Measurements from ENCODE around the gene WDR45B.

Gene WDR45B

DNA sequence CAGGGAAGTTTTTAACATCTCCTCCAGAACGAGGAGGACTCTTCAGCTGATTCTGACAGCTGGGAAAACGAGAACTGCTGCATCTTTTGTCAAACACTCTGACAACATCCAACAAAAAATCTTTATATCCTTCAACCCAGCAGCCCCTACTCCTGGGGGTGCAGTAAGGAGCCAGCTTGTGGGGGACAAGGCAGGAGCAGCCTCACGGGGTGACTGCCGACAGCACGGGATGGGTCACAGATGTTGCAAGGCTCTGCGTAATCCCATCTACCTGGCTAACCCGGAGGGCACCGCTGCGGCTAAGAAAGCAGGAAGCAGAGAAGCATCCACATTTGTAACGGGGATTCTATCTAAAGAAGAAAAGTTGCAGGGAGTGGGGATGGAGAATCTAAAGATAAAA is 28.6 kb downstream of the WDR45B start:
- DNase-seq = no peak

DNA sequence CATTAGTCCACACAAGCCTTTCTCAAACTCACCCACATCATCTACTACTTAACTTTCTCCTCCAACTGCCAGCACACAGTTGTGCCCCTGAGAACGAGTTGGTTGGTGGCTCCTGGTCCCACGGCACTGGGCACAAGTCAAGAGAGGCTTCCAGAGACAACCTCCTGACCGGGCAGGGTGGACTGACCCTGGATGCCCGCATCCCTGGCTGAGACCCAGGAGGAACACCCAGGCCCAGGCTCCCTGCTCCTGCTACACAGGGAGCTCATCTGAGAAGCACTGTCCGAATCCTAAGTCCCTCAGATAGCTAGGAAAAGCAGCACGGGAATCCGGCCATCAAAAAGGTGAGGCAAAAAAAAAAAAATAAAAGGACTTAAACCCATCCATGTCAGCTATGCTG is 29.0 kb downstream of the WDR45B start:
- DNase-seq = no peak

DNA sequence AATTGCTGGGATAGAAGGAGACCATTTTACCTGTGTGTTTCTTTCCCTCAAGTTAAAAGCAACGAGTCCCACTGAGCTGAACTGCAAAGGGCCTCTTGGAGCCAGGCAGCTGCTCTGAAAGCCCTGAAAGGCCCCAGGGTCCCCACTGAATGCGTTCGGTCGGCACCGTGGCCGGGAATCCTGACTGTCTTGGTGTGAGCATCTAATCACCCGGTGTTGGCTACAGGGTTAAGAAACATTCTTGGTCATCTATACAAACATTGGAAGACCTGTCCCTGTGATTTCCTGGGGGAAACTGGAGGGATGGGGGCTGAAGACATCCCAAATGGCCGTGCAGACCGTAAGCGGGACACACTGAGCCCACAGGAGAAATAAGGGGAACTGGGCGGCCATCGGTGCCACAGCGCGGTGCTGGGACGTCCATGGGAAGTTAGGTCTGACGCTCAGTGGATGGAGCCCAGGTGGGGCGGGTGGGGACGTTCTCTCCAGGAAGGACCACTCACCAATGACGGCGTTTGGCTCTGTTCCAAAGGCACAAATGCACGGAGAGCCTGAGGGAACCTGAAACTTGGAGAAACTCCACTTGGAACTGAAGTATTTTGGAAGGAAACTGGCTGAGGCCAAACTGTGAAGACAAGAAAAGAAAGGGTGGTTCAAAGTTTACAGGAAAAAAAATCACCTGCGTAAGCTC is 32.1 kb downstream of the WDR45B start:
- no peak for DNase-seq

DNA sequence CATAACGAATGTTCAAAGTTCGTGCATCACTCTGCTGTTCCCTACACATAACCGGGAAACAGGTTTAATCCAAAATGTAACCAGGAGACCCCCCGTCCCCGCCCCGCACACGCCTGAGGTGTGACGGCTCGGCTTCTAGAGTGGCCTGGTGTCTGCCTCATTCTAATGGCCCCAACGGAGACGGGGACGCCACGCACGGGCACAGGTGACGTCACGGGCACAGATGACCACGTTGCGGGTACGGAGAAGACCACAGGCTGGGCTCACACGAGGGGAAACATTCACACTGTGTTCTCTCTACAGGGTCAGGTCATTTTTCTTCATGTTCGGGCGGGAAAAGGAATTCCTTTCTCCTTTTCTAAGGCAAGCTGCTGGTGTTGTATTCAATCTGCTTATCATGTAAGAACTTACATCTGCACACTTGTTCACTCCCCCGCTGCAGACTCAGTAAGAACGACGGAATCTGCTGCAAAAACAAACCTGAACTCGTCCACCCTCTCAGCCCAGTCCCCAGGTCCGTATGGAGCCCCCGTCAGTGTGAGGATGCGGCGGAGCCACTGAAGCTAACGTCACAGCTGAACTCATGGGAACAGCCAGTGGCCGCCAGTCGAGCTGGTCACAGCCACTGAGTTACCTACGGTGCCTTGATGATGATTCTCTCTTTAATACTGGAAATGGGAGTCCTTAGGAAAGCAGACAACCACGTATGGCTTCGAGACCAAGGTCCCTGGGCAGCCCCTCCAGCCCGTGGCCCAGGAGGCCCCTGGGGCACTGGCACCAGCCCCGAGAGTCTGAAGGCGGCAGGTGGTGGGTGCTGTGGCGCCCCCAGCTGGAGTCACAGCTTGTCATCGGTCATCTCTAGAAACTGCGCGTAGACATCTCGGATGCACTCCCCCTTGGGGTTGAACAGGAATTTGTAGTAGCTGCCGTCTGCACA is 32.9 kb downstream of the WDR45B start:
- no peak for DNase-seq

DNA sequence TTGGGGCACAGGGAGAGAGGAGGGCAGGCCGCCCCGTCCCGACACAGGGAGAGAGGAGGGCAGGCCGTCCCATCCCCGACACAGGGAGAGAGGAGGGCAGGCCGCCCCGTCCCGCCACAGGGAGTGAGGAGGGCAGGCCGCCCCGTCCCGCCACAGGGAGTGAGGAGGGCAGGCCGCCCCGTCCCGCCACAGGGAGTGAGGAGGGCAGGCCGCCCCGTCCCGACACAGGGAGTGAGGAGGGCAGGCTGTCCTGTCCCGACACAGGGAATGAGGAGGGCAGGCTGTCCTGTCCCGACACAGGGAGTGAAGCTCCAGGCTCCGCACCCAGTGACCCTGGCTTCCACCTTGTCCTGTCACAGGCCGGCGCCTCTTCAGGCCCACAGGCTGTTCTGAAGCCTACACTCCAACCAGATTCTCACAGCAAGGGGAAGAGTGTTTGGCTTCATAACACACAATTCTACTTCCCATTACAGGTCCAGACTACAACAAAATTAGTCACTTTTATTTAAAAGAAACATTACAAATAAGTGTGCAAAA is 34.1 kb downstream of the WDR45B start:
- no peak for DNase-seq

DNA sequence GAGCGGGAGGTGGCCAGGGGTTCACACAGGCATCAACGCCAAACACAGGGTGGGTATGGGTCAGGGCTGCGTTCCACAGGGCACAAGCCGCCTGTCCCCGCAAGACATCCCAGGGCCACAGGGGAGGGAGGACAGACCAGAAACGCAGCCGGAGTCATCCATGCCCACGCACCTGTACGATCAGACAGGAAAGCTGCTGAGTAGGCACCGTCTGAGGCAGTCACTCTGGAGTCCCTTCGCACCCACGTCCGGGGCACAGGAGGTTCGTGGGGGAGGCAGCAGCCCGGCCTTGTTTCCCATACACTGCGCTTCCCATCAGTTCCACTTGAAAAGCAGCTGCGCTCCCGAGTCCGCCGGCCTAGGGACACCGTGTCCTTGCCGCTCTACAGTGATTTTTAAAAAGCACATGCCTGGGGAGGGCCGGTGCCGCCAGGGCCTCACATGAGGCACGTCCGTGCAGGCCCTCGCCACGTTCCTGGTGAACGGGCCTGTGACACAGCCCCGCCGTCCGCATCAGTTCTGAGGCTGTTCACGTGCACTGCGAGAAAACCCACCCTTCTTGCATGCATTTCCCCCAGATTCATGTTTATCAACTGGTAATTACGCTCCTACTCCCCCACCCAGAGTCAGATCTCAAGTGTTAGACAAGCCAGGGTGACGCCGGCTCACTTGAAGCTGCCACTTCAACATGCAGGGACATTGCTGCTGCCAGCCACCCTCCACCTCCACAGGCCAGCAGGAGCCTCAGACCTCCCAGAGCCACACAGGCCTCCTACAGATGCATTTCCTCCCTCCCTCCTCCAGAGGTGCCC is 34.8 kb downstream of the WDR45B start:
- no peak for DNase-seq

DNA sequence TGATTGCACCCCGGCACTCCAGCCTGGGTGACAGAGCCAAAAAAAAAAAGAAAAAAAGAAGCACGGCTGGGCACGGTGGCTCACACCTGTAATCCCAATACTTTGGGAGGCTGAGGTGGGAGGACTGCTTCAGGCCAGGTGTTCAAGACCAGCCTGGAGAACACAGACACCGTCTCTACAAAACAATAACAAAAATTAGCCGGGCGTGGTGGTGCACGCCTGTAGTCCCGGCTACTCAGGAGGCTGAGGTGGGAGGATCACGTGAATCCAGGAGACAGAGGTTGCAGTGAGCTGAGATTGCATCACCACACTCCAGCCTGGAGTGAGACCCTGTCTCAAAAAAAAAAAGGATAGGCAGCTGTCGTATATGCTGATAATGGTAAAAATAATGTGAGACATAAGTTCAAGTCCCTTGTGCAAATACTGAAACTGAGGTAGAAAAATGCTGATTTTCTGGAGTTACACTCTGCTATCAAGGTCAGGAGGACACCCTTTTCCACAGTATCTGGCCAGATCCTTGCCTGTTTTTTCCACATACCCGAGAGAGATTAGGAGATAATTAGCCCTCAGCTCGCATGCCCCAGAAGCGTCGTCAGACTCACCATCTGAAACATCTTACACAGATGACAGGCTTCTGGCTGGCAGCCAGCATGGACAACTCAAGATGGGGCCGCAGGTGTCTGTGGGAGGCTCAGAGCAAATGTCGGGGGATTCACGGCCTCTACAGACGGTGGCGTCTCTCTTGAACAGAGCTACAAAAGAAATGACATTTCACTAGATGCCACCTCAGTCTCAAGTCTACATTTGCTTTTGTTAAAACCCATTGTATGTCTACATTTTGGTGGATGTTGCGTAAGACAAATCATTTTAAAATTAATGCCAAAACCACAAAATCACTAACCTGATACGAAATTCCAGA is 36.8 kb downstream of the WDR45B start:
- DNase-seq = no peak

DNA sequence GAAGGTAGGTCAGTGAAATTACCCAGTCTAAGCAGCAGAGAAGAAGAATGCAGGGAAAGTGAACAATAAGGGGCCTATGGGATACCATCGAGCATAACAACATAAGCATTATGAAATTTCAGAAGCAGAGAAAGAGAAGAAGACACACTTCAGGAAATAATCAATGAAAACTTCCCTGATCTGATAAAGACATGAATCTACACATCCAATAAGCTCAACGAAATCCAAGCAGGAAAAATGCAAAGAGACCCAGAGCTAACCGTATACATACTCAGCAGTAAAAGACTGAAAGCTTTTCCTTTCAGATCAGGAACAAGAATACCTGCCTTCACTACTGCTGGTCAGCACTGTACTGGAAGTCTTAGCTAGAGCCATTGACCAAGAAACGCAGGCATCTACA is 38.6 kb downstream of the WDR45B start:
- DNase-seq = no peak

DNA sequence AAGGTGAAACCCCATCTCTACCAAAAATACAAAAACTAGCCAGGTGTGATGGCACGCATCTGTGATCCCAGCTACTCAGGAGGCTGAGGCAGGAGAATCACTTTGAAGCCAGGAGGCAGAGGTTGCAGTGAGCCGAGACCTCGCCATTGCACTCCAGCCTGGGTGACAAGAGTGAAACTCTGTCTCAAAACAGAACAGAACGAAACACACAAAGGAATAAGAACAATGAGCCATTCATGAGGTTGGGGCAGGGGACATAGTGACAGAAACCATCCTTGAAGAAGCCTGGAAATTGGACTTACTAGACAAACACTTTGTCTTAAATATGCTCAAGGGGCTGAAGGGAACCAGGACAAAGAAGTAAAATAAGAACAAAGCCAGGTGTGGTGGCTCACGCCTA is 39.4 kb downstream of the WDR45B start:
- DNase-seq = no peak

DNA sequence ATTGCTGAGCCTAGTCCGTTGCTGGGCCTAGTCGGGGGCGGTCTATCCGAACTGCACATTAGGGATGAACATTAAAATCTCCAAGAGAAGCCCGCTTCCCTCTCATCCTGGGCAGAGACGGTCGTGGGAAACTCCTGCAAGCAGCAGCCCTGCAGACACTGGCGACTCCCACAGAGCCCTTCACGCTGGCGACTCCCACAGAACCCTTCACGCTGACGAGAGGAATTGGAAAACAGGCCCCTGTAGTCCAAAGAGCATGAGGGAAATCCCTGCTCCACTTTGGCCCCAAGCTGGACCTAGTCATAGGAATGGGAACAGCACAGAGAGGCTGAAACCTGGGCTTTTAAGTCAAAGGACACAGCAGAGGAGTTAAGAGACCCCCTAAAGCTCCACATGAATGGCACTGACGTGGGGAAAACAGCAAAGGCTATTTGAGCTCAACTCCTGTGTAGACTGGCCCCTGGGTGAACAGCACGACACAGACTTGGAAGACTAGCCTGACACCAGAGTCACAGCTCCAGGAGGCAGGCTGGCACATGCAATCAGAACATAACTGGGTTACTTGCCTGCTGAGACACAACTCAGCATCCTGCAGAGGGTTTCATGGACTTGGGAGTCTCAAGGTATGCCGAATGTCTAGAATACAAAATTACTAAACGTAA is 42.2 kb downstream of the WDR45B start:
- DNase-seq = no peak

DNA sequence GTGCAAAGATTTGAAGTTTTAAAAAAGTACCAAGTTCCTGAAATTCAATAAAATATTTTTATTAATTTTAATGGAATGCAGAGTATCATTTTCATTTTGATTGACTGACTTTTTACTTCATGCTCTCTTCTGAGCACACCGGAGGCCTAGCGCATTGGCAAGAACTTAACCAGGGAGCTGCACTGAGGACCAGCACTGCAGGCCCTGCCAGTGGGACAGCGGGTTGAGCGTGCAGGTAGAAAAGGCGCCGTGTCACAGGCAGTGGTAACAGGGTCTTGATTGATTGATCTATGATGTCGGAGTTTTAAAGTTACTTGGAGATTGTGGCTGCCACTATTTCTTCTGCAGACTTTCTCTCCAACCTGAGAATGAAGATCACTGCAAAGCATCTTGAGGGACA is 43.7 kb downstream of the WDR45B start:
- no peak for DNase-seq

DNA sequence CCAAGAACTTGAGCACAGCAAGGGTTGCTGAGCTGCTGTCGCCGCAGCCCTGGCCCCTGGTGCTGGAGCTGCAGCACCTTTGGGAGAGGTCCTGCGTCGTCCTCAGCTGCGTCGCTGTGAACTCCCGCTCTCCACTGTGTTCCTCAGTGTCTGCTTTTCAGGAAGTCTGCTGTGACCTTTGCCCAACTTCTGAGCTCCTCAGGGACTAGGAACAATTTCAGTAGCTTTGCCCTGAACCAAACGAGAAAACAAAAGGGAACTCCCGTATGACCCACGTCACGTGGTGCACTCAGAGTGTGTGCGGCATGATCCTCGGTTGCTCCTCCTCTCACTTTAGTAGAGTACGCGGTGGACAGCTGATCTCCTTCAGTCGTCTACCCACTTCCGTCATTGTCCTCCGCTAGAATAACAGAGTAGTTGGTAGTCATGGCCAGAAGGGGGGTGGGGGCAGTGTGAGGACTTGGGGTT is 44.2 kb downstream of the WDR45B start:
- DNase-seq = no peak

DNA sequence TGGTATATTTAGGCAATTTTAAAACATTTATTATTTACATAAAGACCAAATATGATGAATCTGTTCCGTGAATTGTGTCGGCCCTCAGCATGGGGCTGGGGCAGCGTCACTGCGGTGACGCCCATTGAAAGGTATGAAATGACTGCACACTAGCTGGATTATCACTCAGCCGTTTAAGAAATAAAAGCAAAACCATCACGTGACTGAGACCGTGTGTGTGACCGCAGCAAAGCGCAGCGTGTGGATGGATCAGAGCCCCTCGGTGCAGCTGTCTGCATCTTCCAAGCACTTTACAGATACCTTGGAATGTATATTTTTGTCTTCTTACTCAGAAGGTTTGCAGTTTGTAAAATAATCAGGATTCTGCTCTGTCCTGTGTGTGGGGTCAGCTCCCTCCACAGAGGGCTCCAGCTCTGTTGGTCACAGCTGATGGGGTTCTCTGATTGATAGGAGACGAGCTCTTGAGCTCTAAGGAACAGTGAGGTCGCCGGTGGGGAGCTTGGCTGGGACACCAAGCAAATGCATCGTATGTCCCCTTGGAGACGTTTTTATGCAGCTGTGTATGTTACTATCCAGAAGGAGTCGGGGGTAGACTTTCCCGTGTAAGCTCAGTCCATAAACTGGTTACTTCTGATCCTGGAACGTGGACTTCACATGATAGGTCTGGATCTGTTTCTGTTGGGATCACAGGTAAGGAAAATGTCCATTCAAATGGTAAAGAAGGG is 45.1 kb downstream of the WDR45B start:
- no peak for DNase-seq

DNA sequence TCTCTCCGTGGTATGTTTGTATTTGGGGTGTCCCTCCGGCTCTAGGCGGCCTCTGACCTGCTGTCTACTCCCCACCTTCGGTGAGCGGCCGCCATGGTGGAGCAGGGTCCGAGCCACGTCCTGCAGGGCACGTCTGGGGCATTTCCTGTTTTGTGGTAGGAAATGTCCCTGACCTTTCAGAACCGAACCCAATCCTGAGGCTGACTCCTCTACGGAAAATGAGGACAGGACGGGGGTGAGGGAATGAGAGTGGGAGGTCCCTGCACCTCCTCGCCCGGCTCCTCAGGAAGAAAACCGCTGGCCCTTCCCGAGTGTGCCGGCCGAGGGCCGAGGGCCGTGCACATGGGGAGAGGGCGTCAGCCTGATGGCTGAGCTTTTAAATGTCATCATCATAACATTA is 45.8 kb downstream of the WDR45B start:
- no peak for DNase-seq

DNA sequence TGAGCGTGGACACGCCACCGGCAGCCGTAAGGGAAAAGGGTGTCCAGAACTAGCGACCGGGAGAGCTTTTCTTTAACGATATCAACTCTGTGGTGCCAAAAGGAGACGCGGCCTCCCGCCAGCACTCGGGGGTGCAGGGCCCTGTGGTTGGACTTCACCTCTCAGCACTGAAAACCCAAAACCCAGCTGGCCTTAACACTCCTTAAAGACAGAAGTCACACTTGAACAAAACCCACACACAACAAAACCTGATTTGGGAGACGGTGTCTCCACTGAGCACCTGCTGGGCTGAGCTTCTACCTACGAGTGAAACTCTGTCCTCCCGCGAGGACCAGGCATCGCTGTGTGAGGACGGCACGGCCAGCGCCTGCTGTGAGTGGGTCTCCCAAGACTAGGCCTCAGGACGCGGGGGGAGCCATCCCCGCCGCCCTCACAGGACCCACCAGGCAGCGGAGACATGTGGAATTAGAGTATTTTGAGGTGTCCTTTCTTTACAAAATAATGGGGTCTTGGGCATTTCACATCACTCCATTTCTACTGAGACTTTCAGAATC is 46.7 kb downstream of the WDR45B start:
- no peak for DNase-seq

DNA sequence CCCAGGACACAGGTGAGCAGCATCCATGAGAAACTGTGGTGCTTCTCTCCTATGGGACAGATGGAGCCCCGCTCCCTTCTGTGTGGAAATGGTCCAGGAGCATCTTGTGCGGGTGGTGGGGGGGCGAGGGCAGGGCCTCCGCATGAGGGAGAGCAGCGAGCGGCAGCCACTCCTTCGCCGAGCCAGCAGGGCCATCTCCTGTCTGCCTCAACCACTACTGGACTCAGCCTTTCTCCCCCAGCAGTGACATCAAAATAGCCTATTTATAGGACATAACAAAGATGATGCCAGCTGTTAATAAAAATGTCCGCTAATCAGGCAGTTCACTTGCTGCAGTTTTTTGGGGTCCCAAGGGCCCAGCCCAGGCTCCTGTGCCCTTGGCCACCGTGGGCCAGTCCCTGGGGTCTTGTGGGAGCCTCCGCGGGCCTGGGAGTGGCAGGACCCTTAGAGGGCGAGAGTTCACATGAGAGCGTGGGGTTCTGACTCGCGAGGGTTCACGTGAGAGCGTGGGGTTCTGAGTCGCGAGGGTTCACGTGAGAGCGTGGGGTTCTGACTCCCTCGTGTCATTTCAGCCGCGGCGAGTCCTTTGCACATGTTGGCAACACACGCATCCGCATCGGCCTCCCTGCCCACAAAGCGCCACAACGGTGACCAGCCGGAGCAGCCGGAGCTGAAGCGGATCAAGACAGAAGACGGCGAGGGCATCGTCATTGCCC is 47.4 kb downstream of the WDR45B start:
- no peak for DNase-seq

DNA sequence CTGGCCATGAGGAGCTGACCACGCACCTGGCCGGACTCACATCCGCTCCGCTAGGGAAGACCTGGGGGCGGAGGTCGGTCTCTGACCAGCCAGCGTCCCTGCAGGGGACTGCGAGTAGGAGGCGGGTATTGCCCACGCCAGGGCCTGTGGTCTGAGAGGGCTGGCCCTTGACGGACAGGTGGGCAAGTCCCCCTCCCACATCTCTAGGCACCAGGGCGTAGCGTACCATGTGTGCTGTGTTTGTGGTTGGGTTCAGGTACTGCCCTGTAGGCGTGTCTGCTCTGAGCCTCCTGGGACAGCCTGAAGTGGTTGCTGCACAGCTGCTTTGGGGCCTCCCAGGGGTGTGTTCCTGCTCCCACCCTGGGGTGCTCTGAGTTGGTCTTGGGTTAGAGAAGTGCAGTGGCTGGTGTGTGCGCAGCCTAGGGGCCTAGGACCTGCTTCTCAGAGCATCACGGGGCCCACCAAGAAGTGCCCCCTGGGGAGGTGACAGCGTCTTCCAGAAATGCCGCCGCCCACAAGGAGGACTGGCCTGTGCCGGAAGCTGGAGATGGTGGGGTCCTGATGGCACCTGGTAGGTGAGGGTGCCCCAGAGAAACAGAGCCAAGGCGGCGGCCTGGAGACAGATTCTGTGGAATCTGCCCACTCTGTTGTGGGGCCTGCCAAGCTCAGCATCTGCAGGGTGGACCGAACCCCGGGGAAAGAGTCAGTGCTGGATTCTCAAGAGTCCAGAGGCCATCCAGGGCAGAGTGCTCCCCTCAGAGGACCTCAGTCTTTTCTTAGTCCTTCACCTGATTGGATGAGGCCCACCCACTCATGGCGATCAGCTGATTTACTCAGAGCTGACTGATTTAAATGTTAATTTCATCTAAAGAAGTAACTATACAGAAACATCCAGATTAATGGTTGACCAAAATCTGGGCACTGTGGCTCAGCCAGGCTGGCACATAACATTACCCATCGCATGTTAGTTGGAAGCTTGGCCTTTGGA is 48.3 kb downstream of the WDR45B start:
- no peak for DNase-seq
